ENCODE measurements around the gene AIRE. TPM values are rescaled to one million over a fixed set of nuclear protein-coding genes. Genes with fewer than 3 reads are reported as not detected.

Gene AIRE
- total and polyA plus RNA-seq, 2 of the 13 experiments (the other 11 are each of a cell fraction or from before 2014, with no cell fraction given), result not detected

DNA sequence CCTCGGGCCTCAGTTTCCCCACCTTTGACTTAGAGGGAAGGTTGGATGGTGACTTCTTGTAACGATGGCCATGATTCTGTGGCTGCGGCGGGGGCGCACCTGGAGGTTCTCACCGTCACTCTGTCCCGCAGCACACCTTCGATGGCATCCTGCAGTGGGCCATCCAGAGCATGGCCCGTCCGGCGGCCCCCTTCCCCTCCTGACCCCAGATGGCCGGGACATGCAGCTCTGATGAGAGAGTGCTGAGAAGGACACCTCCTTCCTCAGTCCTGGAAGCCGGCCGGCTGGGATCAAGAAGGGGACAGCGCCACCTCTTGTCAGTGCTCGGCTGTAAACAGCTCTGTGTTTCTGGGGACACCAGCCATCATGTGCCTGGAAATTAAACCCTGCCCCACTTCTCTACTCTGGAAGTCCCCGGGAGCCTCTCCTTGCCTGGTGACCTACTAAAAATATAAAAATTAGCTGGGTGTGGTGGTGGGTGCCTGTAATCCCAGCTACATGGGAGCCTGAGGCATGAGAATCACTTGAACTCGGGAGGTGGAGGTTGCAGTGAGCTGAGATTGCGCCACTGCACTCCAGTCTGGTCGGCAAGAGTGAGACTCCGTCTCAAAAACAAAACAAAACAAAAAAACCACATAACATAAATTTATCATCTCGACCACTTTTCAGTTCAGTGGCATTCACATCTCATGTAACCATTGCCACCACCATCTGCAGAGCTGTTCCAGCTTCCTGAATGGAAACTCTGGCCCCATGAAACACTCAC, 12.0 kb downstream of the AIRE start (continued):
- TF ChIP-seq, protein P1, sequence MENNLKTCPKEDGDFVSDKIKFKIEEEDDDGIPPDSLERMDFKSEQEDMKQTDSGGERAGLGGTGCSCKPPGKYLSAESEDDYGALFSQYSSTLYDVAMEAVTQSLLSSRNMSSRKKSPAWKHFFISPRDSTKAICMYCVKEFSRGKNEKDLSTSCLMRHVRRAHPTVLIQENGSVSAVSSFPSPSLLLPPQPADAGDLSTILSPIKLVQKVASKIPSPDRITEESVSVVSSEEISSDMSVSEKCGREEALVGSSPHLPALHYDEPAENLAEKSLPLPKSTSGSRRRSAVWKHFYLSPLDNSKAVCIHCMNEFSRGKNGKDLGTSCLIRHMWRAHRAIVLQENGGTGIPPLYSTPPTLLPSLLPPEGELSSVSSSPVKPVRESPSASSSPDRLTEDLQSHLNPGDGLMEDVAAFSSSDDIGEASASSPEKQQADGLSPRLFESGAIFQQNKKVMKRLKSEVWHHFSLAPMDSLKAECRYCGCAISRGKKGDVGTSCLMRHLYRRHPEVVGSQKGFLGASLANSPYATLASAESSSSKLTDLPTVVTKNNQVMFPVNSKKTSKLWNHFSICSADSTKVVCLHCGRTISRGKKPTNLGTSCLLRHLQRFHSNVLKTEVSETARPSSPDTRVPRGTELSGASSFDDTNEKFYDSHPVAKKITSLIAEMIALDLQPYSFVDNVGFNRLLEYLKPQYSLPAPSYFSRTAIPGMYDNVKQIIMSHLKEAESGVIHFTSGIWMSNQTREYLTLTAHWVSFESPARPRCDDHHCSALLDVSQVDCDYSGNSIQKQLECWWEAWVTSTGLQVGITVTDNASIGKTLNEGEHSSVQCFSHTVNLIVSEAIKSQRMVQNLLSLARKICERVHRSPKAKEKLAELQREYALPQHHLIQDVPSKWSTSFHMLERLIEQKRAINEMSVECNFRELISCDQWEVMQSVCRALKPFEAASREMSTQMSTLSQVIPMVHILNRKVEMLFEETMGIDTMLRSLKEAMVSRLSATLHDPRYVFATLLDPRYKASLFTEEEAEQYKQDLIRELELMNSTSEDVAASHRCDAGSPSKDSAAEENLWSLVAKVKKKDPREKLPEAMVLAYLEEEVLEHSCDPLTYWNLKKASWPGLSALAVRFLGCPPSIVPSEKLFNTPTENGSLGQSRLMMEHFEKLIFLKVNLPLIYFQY (CRISPR knock-in tag; IDR thresholded peaks at IDR 0.05; ENCODE audit: borderline replicate concordance), result peak; percentile 47; the same call in 1 of the 2 replicates
- TF ChIP-seq ZBTB38 (CRISPR knock-in tag; IDR thresholded peaks at IDR 0.05) (peak; percentile 44; the same call in 1 of the 2 replicates), TBP (CRISPR knock-in tag; IDR thresholded peaks at IDR 0.05) (no peak), ZNF33B (CRISPR knock-in tag; IDR thresholded peaks at IDR 0.05) (no peak), SOX13 (IDR thresholded peaks at IDR 0.05) (no peak), SOX13 (CRISPR knock-in tag; conservative IDR thresholded peaks at IDR 0.05 in 1 of 2, IDR thresholded peaks at IDR 0.05 in 1 of 2) (no peak), NR2F6 (IDR thresholded peaks at IDR 0.05) (no peak), NR2F6 (CRISPR knock-in tag; IDR thresholded peaks at IDR 0.05) (0 out of 2 replicates have a peak, but pooled peaks have one; percentile 20), ZNF792 (CRISPR knock-in tag; IDR thresholded peaks at IDR 0.05) (no peak), ZNF644 (CRISPR knock-in tag; IDR thresholded peaks at IDR 0.05; ENCODE audit: low read depth) (no peak), ZNF350 (CRISPR knock-in tag; IDR thresholded peaks at IDR 0.05; ENCODE audit: borderline replicate concordance, low read depth) (no peak), MXD4 (CRISPR knock-in tag; IDR thresholded peaks at IDR 0.05) (no peak), MXI1 (IDR thresholded peaks at IDR 0.05; ENCODE audit: borderline replicate concordance, low read depth, low read length) (no peak; the same call in 2 of the 3 replicates), ZNF878 (CRISPR knock-in tag; IDR thresholded peaks at IDR 0.05) (0 out of 2 replicates have a peak, but pooled peaks have one; percentile 31), SP140L (CRISPR knock-in tag; IDR thresholded peaks at IDR 0.05; ENCODE audit: borderline replicate concordance) (no peak), PLRG1 (conservative IDR thresholded peaks at IDR 0.05) (no peak), ZFP90 (CRISPR knock-in tag; IDR thresholded peaks at IDR 0.05; ENCODE audit: borderline replicate concordance) (0 out of 2 replicates have a peak, but pooled peaks have one; percentile 36), SIX4 (CRISPR knock-in tag; IDR thresholded peaks at IDR 0.05) (no peak)
- TF ChIP-seq, protein P2, sequence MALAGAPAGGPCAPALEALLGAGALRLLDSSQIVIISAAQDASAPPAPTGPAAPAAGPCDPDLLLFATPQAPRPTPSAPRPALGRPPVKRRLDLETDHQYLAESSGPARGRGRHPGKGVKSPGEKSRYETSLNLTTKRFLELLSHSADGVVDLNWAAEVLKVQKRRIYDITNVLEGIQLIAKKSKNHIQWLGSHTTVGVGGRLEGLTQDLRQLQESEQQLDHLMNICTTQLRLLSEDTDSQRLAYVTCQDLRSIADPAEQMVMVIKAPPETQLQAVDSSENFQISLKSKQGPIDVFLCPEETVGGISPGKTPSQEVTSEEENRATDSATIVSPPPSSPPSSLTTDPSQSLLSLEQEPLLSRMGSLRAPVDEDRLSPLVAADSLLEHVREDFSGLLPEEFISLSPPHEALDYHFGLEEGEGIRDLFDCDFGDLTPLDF (CRISPR knock-in tag; IDR thresholded peaks at IDR 0.05), result no peak
- TF ChIP-seq, protein P3, sequence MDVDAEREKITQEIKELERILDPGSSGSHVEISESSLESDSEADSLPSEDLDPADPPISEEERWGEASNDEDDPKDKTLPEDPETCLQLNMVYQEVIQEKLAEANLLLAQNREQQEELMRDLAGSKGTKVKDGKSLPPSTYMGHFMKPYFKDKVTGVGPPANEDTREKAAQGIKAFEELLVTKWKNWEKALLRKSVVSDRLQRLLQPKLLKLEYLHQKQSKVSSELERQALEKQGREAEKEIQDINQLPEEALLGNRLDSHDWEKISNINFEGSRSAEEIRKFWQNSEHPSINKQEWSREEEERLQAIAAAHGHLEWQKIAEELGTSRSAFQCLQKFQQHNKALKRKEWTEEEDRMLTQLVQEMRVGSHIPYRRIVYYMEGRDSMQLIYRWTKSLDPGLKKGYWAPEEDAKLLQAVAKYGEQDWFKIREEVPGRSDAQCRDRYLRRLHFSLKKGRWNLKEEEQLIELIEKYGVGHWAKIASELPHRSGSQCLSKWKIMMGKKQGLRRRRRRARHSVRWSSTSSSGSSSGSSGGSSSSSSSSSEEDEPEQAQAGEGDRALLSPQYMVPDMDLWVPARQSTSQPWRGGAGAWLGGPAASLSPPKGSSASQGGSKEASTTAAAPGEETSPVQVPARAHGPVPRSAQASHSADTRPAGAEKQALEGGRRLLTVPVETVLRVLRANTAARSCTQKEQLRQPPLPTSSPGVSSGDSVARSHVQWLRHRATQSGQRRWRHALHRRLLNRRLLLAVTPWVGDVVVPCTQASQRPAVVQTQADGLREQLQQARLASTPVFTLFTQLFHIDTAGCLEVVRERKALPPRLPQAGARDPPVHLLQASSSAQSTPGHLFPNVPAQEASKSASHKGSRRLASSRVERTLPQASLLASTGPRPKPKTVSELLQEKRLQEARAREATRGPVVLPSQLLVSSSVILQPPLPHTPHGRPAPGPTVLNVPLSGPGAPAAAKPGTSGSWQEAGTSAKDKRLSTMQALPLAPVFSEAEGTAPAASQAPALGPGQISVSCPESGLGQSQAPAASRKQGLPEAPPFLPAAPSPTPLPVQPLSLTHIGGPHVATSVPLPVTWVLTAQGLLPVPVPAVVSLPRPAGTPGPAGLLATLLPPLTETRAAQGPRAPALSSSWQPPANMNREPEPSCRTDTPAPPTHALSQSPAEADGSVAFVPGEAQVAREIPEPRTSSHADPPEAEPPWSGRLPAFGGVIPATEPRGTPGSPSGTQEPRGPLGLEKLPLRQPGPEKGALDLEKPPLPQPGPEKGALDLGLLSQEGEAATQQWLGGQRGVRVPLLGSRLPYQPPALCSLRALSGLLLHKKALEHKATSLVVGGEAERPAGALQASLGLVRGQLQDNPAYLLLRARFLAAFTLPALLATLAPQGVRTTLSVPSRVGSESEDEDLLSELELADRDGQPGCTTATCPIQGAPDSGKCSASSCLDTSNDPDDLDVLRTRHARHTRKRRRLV (CRISPR knock-in tag; IDR thresholded peaks at IDR 0.05), result no peak

Measured in HepG2 (cell line).